ENCODE measurements around the gene RPL35. TPM values are rescaled to one million over a fixed set of nuclear protein-coding genes. Genes with fewer than 3 reads are reported as not detected.

The RPL35 gene
- polyA plus RNA-seq, 1 donor (not counting 4 experiments of a cell fraction or from before 2014, with no cell fraction given): 3,325 TPM

DNA sequence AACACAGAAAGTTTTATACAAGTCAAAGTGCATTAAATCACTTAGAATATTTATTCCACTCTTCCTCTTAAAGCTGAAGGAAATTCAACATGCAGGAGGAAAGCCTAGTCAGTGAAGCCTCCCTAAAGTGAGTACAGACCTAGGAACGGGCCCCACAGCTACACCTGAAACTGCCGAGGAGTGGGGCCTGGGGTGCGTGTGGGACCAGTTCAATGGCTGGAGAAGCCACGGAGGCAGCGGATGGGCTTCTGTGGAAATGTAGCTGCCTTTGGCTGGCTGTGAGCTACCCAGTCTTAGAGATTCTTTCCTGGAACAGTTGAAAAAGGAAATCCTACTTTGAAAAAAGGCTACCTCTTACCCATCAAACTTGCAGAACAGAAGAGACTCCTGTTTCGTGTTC, 16.8 kb upstream of the RPL35 start:
- peaks cover 29% of the 10 kb centered on the region for H3K79me2 ChIP-seq (ENCODE audit: control insufficient read depth, insufficient read depth, low read length)
- dilution Hi-C loops (cut with MboI; ENCODE audit: extremely low pct_ligation_motif_present, low sequenced_read_pairs): no loop called here
- no peak overlapping the region for H3K4me3 ChIP-seq (ENCODE audit: control insufficient read depth in 2 of 3, extremely low read depth in 1 of 3, insufficient read depth in 2 of 3, low read depth in 1 of 3, low read length in 3 of 3)
- peaks cover 7% of the 10 kb centered on the region for H3K4me1 ChIP-seq (ENCODE audit: control insufficient read depth, extremely low read depth, insufficient read depth, low read length)
- TF ChIP-seq EZH2 (IDR thresholded peaks at IDR 0.05; ENCODE audit: low read length): no peak
- TF ChIP-seq, protein P1, sequence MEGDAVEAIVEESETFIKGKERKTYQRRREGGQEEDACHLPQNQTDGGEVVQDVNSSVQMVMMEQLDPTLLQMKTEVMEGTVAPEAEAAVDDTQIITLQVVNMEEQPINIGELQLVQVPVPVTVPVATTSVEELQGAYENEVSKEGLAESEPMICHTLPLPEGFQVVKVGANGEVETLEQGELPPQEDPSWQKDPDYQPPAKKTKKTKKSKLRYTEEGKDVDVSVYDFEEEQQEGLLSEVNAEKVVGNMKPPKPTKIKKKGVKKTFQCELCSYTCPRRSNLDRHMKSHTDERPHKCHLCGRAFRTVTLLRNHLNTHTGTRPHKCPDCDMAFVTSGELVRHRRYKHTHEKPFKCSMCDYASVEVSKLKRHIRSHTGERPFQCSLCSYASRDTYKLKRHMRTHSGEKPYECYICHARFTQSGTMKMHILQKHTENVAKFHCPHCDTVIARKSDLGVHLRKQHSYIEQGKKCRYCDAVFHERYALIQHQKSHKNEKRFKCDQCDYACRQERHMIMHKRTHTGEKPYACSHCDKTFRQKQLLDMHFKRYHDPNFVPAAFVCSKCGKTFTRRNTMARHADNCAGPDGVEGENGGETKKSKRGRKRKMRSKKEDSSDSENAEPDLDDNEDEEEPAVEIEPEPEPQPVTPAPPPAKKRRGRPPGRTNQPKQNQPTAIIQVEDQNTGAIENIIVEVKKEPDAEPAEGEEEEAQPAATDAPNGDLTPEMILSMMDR (optimal IDR thresholded peaks at IDR 0.05 in 1 of 3, IDR thresholded peaks at IDR 0.05 in 1 of 3, conservative IDR thresholded peaks at IDR 0.05 in 1 of 3; ENCODE audit: extremely low read depth in 1 of 3, insufficient read depth in 2 of 3, low read length in 3 of 3): no peak
- H3K27ac ChIP-seq (ENCODE audit: control insufficient read depth, insufficient read depth, low read length): no peak overlapping the region
- H3K9ac ChIP-seq (ENCODE audit: control insufficient read depth, extremely low read depth, insufficient read depth, low read length): no peak overlapping the region
- no peaks in the 10 kb centered on the region for H3K9me3 ChIP-seq (ENCODE audit: control insufficient read depth, low read depth, low read length)
- no peak overlapping the region for H3K4me2 ChIP-seq (ENCODE audit: control insufficient read depth, extremely low read depth, insufficient read depth, low read depth, low read length)
- H3K36me3 ChIP-seq (ENCODE audit: control insufficient read depth in 2 of 2, extremely low read depth in 1 of 2, insufficient read depth in 2 of 2, low read length in 2 of 2): peaks cover 33 to 57% of the 10 kb centered on the region in 2 experiments
- H3K9me1 ChIP-seq (ENCODE audit: control insufficient read depth, extremely low read depth, insufficient read depth, low read length): no peaks in the 10 kb centered on the region
- FAIRE-seq (no peak), DNase-seq (ENCODE audit: low read depth, low spot score) (no peak)
- H3K27me3 ChIP-seq (ENCODE audit: control insufficient read depth, extremely low read depth, insufficient read depth, low read length): no peaks in the 10 kb centered on the region
- H2AFZ ChIP-seq (ENCODE audit: control insufficient read depth, low read length): no peak overlapping the region
- H4K20me1 ChIP-seq (ENCODE audit: control insufficient read depth, extremely low read depth, insufficient read depth, low read length): peaks cover 16% of the 10 kb centered on the region

GRCh38 chr9:124878021-124878420, 16.3 kb upstream of the RPL35 start:
- Histone ChIP-seq H3K79me2 (ENCODE audit: control insufficient read depth, insufficient read depth, low read length) (peaks cover 34% of the 10 kb centered on the region), H3K9ac (ENCODE audit: control insufficient read depth, extremely low read depth, insufficient read depth, low read length) (no peak overlapping the region), H3K4me2 (ENCODE audit: control insufficient read depth, extremely low read depth, insufficient read depth, low read depth, low read length) (no peak overlapping the region), H2AFZ (ENCODE audit: control insufficient read depth, low read length) (no peak overlapping the region), H3K27ac (ENCODE audit: control insufficient read depth, insufficient read depth, low read length) (no peak overlapping the region), H3K9me1 (ENCODE audit: control insufficient read depth, extremely low read depth, insufficient read depth, low read length) (no peaks in the 10 kb centered on the region), H3K4me1 (ENCODE audit: control insufficient read depth, extremely low read depth, insufficient read depth, low read length) (peaks cover 12% of the 10 kb centered on the region), H3K27me3 (ENCODE audit: control insufficient read depth, extremely low read depth, insufficient read depth, low read length) (no peaks in the 10 kb centered on the region), H3K36me3 (ENCODE audit: control insufficient read depth in 2 of 2, extremely low read depth in 1 of 2, insufficient read depth in 2 of 2, low read length in 2 of 2) (peaks cover 37 to 62% of the 10 kb centered on the region in 2 experiments), H4K20me1 (ENCODE audit: control insufficient read depth, extremely low read depth, insufficient read depth, low read length) (peaks cover 16% of the 10 kb centered on the region), H3K4me3 (ENCODE audit: control insufficient read depth in 2 of 3, extremely low read depth in 1 of 3, insufficient read depth in 2 of 3, low read depth in 1 of 3, low read length in 3 of 3) (no peak overlapping the region), H3K9me3 (ENCODE audit: control insufficient read depth, low read depth, low read length) (no peaks in the 10 kb centered on the region)
- TF ChIP-seq, protein P1 (optimal IDR thresholded peaks at IDR 0.05 in 1 of 3, IDR thresholded peaks at IDR 0.05 in 1 of 3, conservative IDR thresholded peaks at IDR 0.05 in 1 of 3; ENCODE audit: extremely low read depth in 1 of 3, insufficient read depth in 2 of 3, low read length in 3 of 3): no peak
- TF ChIP-seq EZH2 (IDR thresholded peaks at IDR 0.05; ENCODE audit: low read length): no peak
- no peak for DNase-seq (ENCODE audit: low read depth, low spot score)
- FAIRE-seq: no peak
- dilution Hi-C loops (cut with MboI; ENCODE audit: extremely low pct_ligation_motif_present, low sequenced_read_pairs): no loop called here
